MM.1S (cell line): ENCODE data around the gene TDRD6.

Experiments used
- EZH2 ChIP-seq: fragments of 300-600 bp; sonication (generic); optimal IDR thresholded peaks from 2 replicates; pipeline ENCODE3; 2017; ENCODE audit warnings: low read depth, mild to moderate bottlenecking, antibody characterized with exemption, low read length, mixed read lengths
- EZH2phosphoT487 ChIP-seq: fragments of 300-600 bp; sonication (generic); IDR thresholded peaks from 2 replicates; pipeline ENCODE4 v1.6.1; 2018; ENCODE audit warnings: antibody characterized with exemption, low read length
- TF ChIP-seq, protein P1 (sequence below): fragments of 300-600 bp; sonication (generic); IDR thresholded peaks from 2 replicates; pipeline ENCODE4 v1.5.1; 2016; ENCODE audit warnings: antibody characterized with exemption, low read length, mixed read lengths

DNA sequence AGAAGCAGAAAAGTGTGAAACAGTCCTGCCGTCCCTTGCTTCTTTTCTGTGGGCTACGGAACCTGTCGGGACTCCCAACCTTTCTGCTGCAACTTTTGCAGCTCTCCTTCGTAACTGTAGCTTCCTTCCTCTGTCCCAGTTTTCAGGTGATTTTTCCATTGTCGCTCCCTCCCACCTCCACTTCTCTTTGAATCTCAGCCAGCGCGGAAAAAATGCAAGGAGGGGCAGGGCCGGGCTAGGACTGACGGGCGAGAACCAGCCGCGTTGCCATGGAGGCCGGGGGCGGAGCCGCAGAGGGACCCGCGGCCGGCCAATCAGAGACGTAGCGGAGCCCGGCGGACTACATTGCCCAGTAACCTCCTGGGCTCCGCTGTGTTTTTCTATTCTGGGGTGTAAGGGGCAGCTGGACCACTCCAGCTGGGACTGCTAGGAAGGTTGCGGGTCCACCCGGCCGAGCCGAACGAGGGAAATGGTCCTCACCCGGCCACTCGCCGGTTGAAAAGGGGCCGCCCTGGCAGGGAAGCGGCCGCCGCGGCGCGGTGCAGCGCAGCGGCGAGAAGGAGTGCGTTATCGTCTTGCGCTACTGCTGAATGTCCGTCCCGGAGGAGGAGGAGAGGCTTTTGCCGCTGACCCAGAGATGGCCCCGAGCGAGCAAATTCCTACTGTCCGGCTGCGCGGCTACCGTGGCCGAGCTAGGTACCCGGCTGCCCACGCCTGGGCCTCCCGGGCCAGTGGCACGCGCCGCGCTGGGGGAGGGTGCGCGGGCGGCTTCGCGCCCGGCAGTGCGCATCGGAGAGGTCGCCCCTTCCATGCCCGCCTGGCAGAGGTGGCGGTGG is 34.9 kb upstream of the TDRD6 start, which contains the start of the genes CYP39A1 and SLC25A27:
- TF ChIP-seq, protein P1, sequence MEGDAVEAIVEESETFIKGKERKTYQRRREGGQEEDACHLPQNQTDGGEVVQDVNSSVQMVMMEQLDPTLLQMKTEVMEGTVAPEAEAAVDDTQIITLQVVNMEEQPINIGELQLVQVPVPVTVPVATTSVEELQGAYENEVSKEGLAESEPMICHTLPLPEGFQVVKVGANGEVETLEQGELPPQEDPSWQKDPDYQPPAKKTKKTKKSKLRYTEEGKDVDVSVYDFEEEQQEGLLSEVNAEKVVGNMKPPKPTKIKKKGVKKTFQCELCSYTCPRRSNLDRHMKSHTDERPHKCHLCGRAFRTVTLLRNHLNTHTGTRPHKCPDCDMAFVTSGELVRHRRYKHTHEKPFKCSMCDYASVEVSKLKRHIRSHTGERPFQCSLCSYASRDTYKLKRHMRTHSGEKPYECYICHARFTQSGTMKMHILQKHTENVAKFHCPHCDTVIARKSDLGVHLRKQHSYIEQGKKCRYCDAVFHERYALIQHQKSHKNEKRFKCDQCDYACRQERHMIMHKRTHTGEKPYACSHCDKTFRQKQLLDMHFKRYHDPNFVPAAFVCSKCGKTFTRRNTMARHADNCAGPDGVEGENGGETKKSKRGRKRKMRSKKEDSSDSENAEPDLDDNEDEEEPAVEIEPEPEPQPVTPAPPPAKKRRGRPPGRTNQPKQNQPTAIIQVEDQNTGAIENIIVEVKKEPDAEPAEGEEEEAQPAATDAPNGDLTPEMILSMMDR = no peak
- no peak for TF ChIP-seq EZH2phosphoT487
- TF ChIP-seq EZH2 = no peak
